GM11168 (cell line): Measurements from ENCODE around the gene DNLZ.
"Not testable (repeated sequence)": the region's sequence is repeated elsewhere in the genome, so short reads cannot be mapped to it uniquely, and the experiment has no call there.

ENCODE experiments used
- in situ Hi-C: fragments of 300-500 bp; cut with MboI; formaldehyde crosslinking; loops from one replicate; pipeline ENCODE4 v1.12.0; 2022; ENCODE audit warnings: low sequenced_read_pairs; ENCODE audit not compliant: unreplicated experiment

DNLZ gene

DNA sequence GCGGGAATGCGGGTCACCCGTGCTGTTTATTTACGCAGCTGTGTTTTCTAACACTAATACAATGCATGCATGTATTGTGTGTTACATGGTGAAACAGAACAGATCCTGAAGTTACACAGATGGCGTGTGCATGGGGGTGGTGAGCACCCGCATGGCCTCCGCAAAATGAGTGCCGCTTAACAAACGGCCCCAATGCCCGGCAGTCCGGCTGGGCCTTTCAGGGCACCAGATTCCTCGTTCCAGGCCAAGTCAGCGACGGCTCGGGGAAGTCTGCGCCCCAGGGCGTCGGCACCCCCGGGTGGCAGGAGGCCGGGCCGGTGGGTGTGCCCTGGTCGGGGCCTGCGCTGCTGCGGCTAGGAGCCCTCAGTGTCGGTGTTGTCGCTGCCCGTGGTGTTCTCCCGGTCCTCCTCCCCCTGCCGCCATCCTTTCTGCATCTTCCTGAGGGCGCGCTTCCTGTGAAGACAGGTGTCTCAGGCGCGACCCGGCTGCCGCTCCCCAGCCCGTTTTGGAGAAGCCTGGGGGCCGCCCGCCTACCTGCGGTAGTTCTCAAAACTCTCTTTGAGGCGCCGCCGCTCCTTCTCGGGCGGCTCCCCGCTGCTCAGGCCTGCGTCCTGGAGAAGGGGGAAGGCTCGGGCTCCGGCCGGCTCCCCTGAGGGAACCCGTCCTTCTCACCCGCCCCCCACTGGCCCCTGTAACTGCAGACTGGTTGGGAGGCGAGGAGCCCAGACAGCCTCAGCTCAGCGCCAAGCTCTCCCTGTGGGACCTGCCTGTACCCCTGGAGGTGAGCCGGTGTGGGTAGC, 605 bp upstream of the DNLZ start:
- in situ Hi-C loops: no loop called here

DNA sequence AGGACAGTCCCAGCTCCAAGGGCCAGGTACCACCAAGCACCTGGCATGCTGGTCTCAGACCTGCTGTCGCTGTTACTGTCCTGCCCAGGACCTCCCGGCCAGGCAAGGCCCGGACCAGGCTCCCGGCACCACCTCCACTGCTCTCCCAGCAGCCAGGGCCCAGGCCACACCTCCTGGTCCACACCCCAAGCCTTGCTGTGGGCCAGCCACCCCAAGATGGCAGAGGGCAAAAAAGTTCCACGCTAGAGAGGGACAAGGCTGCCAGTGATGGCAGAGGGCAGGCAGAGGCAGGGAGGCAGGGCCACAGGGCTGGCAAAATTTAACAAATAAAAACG, 1.1 kb downstream of the DNLZ start:
- in situ Hi-C loops: no loop called here

DNA sequence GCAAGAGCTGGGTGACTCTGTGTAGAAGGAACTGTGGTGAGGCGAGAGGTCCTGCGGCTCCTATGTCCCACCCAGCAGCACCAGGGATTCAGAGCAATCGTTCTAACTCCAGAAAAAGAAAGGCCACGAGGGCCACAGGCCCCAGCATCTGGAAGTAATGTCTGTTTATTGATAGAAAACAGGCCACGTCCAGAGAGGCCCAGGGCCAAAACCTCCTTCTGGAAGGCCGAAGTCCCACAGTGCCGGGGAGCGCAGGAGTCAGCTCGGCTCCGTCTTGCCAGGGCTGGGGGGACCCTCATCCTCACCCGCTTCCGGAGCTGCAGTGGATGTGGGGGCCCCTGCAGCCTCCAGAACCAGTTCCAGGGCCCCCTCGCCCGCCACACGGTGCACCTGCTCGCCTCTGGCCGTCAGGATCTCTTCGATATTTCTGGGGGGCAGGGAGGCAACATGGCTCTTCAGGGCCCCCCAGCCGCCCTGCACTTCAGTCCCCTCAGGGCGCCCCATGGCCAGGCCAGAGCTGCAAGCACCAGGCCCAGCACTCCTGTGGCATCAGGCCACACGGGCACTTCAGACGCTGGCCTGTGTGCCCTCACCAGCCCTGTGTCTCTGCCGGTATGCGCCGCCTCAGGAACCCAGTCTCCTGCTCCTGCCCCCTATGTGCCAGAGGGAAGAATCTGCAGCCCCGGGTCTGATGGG, 1.6 kb downstream of the DNLZ start:
- in situ Hi-C loops: no loop called here

DNA sequence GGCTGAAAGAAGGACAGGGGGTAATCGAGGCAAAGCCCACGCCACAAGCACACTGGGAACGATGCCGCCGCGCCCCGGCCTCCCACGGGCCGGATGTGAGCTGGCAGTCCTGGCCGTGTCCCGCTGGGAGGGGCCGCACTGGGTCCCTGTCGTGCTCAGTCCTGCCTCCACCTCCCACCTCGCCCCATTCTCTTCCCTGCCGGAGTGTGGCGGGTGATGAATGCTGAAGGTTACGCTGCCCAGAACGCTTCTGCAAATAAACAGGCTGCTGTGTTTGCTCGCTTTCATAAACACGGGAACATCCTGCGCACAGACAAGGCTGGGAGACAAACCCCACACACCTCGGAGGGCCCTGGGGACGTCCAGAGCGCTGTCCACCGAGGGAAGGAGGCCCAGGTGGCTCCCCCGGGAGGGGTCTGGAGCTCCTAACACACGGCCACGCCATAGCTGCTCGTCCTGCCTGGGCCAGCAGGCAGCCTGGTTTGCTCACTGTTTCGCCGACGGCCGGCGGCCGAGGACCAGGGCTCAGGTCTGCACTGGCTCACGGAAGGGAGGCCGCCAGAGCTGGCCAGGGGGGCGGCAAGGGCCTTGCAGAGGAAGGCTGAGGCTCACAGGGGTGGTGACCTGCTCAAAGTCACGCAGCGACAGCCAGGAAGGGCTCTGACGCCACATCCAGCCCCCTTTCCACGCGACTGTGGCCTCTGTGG, 2.3 kb downstream of the DNLZ start:
- in situ Hi-C loops: no loop called here

DNA sequence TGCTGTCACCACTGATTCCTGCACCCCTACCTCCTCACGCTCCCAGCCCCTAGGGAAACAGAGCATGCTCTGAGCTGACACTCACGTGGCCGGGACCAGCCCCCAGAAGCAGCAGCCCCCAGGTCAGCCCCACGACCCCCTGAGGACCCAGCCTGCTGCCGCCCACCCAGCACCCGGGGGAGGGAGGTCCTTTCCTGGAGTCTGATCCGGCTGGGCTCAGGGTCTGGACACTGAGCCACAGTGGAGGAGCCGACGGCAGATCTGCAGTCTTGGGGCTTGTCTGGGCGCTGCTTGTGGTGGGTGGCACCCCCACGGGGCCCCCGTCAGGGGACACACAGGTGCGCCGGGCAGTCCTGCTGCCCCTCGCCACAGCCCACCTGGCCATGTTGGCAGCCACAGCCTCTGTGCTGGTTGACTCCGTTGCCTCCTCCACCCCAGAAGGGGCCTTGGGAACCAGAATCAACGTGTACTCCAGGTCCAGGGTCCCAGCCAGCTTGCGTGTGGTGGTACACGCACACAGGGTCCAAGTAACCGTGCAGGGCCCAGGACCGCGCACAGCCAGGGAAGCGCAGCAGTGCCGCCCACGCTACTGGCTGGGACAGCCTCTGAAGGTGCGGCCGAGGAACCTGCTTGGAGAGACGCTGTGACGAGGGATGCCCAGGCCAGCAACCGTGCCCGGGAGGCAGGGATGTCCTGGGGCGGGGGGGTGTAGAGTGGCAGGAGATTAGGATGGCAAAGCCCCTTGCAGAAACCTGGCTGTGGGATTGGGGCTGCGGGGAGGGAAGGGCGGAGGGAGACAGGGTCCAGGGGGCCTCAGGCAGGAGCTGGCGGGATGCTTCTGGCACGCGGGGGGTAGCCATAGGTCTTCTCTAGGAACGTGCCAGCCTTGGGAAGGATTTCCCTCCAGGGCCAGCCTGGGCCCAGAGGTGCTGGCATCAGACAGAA, 3.5 kb downstream of the DNLZ start:
- in situ Hi-C loops: no loop called here

DNA sequence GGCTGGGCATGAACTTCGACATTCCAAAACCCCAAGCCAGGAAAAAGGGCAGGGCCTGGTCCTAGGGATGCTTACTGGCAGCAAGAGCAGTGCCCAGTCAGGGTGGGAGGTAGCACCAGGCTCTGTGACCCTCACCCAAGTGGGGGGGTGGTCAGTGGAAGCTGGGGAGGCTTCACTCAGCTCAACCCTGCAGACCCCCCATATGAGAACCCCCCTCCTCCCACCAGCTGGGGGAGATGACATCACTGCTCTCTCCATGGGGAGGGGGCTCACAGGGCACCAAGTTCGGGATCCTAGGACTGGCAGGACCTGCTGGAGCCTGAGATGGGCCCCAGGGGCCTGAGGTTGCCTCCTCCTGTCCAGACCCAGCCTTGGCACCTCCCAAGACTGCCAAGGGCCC, 4.7 kb downstream of the DNLZ start:
- in situ Hi-C loops: no loop called here

DNA sequence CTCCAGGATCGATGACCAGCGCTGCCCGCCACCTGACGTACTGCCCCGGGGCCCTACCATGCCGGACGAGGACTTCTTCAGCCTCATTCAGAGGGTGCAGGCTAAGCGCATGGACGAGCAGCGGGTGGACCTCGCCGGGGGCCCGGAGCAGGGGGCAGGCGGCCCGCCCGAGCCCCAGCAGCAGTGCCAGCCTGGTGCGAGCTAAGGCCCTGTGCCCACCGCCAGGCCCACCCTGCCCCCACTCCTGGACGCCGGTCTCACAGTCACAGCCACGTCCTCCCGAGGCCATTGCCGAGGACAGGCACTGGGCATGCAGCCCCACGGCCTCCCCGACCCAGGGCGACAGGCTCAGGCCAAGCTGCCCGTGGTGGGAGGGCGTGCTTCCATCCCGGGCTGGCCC, 5.5 kb downstream of the DNLZ start:
- in situ Hi-C loops: no loop called here

DNA sequence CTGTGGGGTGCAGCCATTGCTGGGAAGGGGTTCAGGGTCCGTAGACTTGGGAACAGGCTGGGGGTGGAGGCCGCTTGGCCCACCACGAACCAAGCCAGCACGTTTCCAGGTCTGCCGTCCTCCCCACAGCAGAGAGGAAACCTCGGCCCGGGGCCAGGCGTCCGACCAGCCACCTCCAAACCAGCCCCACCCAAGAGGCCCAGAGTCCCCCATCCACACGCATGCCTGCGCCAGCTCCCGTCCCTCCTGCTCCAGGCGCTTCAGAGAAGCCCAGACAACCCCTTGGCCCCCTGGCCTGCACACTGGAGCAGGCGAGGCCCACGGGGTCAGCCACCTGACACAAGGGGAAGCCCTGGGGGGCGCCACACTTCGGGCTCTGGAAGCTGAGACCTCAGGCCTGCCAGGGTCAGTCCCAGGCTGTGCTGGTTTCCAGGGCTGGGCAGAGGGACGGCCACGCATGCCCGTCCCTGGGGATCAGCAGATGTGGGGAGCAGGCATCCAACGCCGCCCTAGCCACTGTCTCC, 6.3 kb downstream of the DNLZ start:
- in situ Hi-C loops: no loop called here

DNA sequence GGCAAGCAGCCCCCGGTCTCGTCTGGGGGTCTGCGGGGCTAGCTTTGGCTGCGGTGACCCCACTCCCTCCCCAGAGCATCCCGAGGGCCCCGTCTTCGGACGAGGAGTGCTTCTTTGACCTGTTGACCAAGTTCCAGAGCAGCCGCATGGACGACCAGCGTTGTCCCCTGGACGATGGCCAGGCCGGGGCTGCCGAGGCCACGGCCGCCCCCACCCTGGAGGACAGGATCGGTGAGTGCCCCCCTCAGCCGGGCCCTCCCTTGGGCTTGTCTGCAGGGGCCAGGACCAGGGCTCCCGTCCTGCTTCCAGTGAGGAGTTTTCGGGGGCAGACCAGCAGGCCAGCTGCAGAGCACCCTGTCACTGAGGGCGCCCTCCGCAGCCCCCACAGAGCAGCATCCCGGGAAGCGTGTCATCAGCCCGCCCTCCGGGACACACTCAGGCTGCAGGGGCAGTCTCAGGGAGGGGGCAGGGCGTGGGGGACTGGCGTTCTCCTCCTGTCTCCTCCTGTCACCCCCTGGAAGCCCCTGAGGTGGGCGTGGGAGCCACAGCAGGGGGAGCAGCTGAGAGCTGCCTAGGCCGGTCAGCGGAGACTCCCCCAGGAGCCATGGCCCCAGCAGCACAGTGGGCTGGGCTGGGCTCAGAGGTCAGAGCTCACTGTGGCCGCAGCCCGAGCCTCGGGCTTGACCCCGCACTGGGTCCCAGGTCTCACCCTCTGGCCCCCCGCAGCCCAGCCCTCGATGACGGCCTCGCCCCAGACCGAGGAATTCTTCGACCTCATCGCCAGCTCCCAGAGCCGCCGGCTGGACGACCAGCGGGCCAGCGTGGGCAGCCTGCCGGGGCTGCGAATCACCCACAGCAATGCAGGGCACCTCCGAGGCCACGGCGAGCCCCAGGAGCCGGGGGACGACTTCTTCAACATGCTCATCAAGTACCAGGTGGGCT, 7.7 kb downstream of the DNLZ start:
- in situ Hi-C loops: no loop called here

DNA sequence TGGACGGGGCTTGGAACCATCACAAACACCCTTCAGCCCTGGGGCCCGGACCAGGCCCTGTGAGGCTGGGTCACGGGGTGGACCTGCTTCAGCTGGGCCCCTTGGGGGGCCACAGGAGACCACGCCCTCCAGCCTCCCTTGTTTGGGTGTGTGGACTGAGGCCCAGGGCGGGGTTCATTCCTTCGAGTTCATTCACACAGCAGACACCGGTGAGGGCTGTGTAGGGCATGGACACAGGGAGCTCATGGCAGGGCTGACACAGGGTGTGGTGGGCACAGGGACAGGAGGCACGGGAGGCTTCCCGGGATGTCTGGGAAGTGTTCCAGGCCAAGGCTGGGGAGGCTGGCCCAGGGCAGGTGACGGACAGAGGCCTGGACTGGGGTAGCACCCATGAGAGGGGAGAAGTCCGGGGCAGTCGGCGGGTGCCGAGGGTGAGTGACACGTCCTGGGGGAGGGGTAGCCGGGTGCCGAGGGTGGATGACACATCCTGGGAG, 8.9 kb downstream of the DNLZ start:
- in situ Hi-C loops: no loop called here

DNA sequence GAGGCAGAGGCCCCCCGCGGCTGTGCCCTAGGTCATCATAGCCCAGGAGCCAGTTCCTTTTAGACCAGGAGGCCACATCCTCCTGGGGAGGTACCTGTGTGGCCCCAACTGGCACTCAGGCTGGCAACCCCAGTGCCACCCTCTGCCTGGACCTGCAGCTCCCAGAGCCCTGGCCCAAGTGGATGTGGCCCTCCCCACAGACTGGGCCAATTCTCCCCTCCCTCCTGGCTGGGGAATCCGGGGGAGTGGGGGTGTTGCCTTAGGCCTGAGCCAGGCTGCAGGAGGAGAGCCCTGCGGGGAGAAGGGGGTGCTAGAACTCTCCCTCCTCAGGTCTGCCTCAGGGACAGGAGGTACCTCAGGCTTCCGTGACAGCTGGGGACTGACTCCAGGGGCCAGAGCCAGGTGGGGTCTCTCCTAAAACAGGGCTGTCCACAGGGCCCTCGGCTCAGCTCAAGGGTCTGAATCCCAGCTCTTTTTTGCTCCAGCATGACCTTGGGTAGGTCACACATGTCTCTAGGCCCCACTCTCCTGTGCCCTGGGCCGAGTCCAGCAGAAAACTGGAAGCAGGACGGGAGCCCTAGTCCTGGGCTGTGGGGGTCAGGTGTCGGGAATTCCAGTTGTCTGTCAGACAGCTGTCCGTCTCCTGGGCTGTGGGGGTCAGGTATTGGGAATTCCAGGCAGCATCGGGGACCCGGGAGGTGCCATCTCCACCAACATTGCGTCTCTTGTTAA, 9.6 kb downstream of the DNLZ start:
- in situ Hi-C loops: no loop called here

DNA sequence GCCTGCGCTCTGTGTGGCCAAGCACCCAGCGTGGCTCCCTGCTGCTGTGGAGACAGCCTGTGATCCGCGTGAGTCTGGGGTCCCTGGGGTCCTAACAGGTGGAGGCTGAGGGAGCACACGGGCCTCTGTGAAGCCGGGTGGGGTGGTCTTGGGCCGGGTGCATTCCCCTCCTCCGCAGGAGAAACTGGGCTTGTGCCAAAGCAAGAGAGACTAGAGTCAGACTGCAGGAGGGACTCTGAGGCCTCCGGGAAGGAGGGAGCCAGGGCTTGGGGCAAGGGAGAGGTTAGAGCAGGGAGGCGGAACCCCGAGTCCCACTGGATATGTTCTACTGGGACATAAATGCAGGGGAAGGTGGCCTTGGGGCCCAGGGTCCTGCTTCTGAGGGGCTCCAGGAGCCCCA, 10.5 kb downstream of the DNLZ start:
- in situ Hi-C loops: no loop called here

DNA sequence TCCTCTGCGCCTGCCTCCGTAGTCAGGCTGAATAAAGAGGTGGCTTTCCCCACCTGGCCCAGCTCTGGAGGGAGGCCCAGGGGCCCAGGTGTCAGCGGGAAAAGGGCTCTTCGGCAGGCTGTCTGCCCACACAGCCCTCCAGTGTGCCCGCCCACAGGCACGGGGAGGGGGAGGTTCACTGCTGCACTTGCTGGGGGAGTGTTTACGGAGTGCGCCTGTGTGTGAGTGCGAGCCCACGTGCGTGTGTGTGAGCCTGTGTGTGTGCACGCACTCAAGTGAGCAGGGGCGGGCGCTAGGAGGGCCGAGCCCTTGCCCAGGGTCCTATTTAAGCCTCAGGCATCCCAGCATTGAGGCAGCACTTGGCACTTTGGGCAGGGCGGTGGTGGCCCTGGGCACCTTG, 10.9 kb downstream of the DNLZ start:
- in situ Hi-C loops: no loop called here

DNA sequence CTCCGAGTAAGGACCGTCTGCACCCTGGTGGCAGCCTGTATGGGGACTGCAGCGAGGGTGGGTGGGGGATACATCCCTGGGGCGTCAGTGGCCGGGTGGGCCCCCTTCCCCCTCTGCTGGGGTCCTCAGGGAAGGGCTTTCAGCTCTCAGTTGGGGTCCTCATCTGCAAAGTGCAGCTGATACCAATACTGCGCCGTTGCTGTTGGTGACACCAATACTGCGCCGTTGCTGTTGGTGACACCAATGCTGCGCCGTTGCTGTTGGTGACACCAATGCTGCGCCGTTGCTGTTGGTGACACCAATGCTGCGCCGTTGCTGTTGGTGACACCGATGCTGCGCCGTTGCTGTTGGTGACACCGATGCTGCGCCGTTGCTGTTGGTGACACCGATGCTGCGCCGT, 11.7 kb downstream of the DNLZ start:
- in situ Hi-C loops: not testable (repeated sequence)

DNA sequence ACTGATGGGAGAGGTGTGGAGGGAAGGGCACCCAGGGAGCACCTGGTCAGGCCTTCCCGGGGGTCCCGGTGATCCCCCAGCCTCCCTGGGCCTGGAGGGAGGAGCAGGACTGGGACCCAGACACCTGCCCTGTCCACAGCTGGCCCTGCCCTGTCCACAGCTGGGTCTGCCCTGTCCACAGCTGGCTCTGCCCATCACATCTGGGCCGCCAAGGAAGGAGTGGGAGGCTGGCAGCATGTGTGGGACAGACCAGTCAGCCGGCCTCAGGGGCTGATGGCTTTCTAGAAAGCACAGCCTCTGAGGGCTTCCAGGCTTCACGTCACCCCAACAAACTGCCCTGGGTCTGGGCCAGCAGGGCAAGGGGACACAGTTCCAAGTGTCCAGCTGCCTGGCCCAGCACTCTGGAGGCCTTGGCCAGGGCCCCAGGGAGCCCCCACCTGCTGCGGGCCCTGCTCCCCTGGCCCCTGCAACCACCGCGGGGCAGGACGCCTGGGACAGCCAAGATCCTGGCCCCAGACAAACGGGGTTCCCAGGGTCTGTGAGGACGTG, 12.2 kb downstream of the DNLZ start:
- in situ Hi-C loops: no loop called here

DNA sequence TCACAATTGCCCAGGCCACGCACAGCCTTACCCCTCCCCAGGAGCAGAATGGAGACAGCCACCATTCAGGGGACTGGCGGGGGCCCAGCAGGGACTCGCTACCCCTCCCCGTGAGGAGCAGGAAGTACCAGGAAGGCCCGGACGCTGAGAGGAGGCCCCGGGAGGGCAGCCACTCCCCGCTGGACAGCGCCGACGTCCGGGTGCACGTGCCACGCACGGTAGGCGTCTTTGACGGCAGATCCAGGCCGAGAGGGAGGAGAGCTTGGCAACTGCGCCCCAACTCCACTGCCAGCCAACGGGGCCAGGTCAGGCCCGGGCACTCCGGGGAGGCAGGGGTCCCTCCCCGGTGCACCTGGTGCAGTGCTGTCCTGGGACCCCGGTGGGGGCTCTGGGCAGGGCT, 14.0 kb downstream of the DNLZ start:
- in situ Hi-C loops: no loop called here

DNA sequence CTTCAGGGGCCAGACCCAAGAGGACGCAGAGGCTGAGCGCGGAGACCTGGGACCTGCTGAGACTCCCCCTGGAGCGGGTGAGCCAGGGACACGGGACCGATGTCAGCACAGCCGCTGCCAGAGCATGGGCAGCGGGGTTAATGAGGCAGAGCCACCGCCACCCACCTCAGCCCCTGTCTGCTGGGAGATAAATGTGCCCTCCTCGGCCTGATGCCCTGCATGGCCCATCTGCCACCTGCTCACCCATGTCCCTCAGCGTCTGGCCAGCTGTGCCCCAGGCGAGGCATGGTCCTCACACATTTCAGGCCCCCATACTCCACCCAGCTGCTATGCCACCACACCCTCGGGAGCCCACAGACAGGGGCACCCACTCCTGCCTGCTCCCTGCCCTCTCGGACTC, 14.9 kb downstream of the DNLZ start:
- in situ Hi-C loops: no loop called here
